GM10266 (cell line): ENCODE data around the gene TAF3.
"Not testable (repeated sequence)": the region's sequence is repeated elsewhere in the genome, so short reads cannot be mapped to it uniquely, and the experiment has no call there.

Experiments used
- DNase-seq: peaks from one replicate; pipeline ENCODE4 v3.0.0; 2012; ENCODE audit errors: extremely low spot score
- TF ChIP-seq, protein P1 (sequence below): IDR thresholded peaks from 2 replicates; pipeline ENCODE4 v1.5.1; 2012; ENCODE audit warnings: mild to moderate bottlenecking, low read depth; ENCODE audit not compliant: control insufficient read depth, insufficient read depth; ENCODE audit errors: missing control alignments

The TAF3 gene

DNA sequence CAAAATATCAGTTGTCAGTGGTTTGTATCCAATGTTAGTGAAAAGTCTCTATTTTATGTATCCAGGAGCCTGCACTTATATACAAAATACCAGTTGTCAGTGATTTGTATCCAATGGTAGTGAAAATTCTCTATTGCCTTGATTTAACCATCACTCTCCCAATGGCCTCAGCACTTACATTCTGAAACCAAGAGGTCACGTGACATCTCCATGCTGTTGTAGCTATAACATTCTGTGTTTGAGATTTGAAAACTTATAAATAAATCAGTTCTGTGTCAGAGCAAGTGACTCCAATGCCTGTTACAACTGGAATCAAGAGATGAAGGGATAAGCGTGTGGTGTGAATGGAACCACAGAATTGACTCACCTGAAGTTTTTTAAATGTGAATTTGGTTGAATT lies 205.5 kb downstream of the TAF3 start:
- TF ChIP-seq, protein P1, sequence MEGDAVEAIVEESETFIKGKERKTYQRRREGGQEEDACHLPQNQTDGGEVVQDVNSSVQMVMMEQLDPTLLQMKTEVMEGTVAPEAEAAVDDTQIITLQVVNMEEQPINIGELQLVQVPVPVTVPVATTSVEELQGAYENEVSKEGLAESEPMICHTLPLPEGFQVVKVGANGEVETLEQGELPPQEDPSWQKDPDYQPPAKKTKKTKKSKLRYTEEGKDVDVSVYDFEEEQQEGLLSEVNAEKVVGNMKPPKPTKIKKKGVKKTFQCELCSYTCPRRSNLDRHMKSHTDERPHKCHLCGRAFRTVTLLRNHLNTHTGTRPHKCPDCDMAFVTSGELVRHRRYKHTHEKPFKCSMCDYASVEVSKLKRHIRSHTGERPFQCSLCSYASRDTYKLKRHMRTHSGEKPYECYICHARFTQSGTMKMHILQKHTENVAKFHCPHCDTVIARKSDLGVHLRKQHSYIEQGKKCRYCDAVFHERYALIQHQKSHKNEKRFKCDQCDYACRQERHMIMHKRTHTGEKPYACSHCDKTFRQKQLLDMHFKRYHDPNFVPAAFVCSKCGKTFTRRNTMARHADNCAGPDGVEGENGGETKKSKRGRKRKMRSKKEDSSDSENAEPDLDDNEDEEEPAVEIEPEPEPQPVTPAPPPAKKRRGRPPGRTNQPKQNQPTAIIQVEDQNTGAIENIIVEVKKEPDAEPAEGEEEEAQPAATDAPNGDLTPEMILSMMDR: no peak
- DNase-seq: no peak

DNA sequence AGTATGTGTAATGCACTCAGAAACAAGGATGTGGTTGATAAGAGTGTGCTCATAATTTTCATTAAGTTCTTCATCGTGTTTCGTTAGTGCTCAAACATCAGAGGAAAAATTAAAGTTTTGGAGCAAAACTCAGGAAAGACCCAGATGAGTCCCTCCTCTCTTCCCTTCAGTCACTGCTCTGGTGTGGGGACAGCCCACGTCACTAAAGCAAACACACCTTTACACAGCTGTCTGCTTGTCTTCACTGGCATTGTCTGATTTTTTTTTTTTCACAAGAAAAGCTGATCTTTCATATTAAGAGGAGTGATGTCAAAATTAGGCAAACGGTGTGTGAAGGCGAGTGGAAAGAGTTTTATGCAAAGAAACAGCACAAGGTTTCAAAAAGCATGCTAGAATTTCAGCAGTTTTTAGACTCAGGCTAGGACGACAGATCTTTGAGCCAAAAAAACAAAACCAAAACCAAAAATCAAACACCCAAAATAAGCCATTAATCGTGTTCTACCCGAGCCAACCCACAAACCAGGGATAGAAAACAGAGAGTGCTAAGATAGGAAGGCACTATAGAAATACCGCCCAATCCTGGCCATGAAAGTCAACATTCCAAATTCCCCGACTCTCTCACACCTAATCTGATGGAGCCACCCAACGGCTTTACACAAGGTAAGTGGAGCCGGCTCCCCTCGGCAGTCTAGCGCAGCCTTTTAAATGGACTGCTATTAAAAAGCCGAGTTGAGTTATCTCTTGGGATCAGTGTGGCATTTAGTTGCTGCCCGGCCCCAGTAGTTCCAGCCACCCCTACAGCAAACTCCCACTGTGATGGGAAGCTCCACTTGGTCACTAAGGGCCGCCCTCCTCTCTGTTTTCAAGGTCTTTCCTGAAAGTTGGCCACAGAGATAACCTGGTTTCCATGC lies 208.3 kb downstream of the TAF3 start:
- TF ChIP-seq, protein P1: no peak
- no peak for DNase-seq

DNA sequence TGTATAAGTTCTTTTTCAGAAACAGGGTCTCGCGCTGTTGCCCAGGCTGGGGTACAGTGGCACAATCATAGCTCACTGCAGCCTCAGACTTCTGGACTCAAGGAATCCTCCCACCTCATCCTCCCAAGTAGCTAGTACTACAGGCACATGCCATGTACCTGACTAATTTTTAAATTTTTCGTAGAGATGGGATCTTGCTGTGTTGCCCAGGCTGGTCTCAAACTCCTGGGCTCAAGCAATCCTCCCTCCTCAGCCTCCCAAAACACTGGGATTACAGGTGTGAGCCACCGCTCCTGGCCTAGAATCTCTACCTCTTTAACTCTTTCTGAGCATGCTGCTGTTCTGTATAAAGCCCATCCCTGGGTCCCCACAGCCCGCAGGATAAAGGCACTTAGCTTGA lies 212.9 kb downstream of the TAF3 start:
- DNase-seq: not testable (repeated sequence)

DNA sequence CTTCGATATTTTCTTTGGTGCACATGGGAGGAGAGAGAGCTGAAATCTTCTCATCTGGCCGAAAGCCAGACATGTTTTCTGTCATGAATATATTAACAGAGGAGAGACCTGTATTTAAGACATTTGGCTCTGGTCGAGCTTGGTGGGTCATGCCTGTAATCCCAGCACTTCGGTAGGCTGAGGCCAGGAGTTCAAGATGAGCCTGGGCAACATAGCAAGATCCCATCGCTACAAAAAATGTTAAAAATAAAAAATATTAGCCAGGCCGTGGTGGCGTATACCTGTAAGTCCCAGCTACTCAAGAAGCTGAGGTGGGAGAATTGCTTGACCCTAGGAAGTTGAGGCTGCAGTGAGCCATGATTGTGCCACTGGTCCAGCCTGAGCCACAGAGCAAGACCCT lies 214.3 kb downstream of the TAF3 start:
- TF ChIP-seq, protein P1: no peak
- no peak for DNase-seq

DNA sequence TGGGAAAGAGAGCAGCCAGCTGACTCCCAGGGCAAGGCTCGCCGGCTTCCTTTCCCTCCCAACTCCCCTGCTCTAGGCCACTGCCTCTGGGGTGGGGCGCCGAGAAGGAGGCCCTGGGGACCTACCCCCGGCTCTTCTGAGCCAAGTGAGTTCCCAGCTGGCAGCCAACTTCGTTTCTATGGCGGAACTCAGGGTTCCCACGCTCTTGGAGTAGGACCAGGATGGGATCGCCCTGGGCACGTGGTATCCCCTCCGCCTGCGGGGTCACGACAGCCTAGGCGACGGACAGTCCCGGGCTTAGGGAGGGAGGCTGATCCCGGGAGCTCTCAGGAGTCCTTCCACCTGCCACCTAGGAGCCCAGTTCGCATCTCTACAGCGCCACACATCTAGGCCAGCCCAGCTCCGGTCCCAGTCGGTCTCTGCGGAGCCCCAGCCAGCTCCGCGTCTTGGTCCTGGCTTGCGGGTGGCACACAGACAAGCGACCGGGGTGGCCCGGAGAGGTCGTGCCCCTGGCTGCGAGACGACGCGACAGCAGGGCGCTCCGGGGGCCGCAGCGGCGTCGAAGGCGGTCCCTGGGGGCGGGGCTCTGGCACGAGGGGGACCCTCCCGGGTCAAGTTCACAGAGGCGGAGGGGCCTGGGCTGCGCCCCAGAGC lies 215.6 kb downstream of the TAF3 start:
- TF ChIP-seq, protein P1: no peak
- peak; percentile 20 for DNase-seq

DNA sequence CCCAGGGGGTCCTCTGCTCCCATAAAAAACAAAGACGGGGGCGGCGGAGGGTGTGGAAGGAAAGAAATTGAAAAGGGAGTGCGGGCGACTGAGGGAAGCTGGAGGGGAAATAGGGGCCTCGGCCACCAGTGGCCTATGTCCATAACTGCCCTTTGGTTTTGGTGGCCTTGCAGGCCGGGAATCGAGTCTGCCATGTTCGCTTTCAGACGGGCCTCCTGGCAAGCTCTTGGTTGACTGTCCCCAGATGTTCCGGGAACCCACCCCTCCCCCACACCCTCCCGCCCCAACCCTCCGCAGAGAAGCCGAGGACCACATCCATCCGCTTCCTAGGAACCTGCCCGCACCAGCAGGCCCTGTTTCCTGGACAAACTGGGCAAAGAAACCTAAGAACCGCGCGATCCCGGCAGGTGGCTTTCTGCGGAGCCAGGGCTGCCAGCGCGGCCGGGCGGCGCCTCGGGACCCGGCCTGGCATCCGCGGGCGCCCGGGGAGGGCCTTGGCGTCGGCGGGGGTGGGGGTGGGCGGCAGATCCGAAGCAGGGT lies 216.2 kb downstream of the TAF3 start:
- DNase-seq: peak; percentile 30
- TF ChIP-seq, protein P1: no peak

DNA sequence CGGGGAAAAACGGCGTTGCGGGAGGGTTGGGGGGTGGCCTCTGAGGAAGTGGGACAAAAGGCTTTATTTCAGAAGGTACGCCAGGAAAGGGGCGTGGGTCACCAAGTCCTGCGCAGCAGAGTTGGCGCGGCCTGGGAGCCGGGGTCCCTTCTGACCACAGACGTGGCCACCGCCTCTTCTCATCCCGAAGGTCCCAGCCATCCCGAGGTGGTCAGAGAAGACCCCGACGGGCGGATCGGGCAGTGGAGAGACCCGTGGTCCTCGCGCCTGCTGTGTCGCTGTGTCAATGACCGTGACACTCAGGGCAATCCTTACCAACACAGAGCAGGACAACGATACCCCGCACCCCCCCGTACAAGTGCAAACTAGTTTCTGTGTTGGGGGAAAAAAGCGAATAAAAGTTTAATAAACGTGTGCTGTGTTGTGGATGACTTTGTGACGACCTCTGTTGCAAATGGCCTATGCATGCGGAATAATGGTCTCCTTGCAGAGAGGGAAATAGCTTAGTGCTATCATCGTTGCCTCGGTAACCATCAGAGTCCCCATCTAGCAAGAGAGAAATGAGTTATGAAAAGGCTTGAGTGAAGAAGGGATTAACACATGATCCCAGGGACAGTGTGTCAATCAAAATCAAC lies 216.8 kb downstream of the TAF3 start:
- TF ChIP-seq, protein P1: no peak
- peak; percentile 32 for DNase-seq
